GM15510 (cell line): ENCODE data around the gene KIAA1217.

Source experiments
- POLR2A ChIP-seq: IDR thresholded peaks from 3 replicates; pipeline ENCODE4 v1.6.1; 2011; ENCODE audit warnings: borderline replicate concordance; ENCODE audit not compliant: insufficient read length; ENCODE audit errors: extremely low read depth

KIAA1217 gene

GRCh38 chr10:24524314-24524713 is 315.4 kb downstream of the KIAA1217 start:
- no peak for TF ChIP-seq POLR2A

- TF ChIP-seq POLR2A: no peak
These were observed 317.2 kb downstream of the KIAA1217 start for GRCh38 chr10:24526085-24526649.

GRCh38 chr10:24528946-24529345 is 320.0 kb downstream of the KIAA1217 start:
- TF ChIP-seq POLR2A: no peak

GRCh38 chr10:24531439-24531838 is 322.5 kb downstream of the KIAA1217 start:
- no peak for TF ChIP-seq POLR2A

GRCh38 chr10:24533981-24534380 is 325.0 kb downstream of the KIAA1217 start:
- no peak for TF ChIP-seq POLR2A

GRCh38 chr10:24536636-24537035 is 327.7 kb downstream of the KIAA1217 start:
- no peak for TF ChIP-seq POLR2A

- no peak for TF ChIP-seq POLR2A
These were observed 332.4 kb downstream of the KIAA1217 start for GRCh38 chr10:24541239-24541753.

- no peak for TF ChIP-seq POLR2A
These were observed 333.7 kb downstream of the KIAA1217 start for GRCh38 chr10:24542314-24543270.

- TF ChIP-seq POLR2A: no peak
These were observed 335.8 kb downstream of the KIAA1217 start for GRCh38 chr10:24544776-24545175.

GRCh38 chr10:24545585-24545984 is 336.6 kb downstream of the KIAA1217 start:
- TF ChIP-seq POLR2A: no peak

- TF ChIP-seq POLR2A: no peak
These were observed 341.7 kb downstream of the KIAA1217 start for GRCh38 chr10:24550680-24551079.

- TF ChIP-seq POLR2A: no peak
These were observed 342.2 kb downstream of the KIAA1217 start for GRCh38 chr10:24551161-24551560.

- TF ChIP-seq POLR2A: no peak
These were observed 343.5 kb downstream of the KIAA1217 start for GRCh38 chr10:24552346-24553016.

GRCh38 chr10:24553051-24553612 is 344.2 kb downstream of the KIAA1217 start:
- no peak for TF ChIP-seq POLR2A

GRCh38 chr10:24554036-24554435 is 345.1 kb downstream of the KIAA1217 start:
- no peak for TF ChIP-seq POLR2A
